ENCODE data around the gene COL4A6.

The COL4A6 gene

GRCh38 chrX:108211301-108211700 is 226.9 kb downstream of the COL4A6 start:
- TF ChIP-seq EZH2phosphoT487 (IDR thresholded peaks at IDR 0.05; ENCODE audit: borderline replicate concordance) (no peak), CTCF (conservative IDR thresholded peaks at IDR 0.05; ENCODE audit: low read length) (no peak)
- Histone ChIP-seq H3K9me2 (replicated peaks; ENCODE audit: low read depth, low read length) (no peaks in the 10 kb centered on the region), H3K9ac (ENCODE audit: low read depth, low read length, poor library complexity, severe bottlenecking) (no peak overlapping the region)

GRCh38 chrX:108209006-108209554 is 229.1 kb downstream of the COL4A6 start:
- Histone ChIP-seq H3K4me2 (ENCODE audit: low read depth, low read length, poor library complexity, severe bottlenecking) (no peak overlapping the region), H3K4me1 (ENCODE audit: insufficient read depth, low read length, poor library complexity, severe bottlenecking) (no peaks in the 10 kb centered on the region), H3K9ac (ENCODE audit: low read depth, low read length, poor library complexity, severe bottlenecking) (no peak overlapping the region), H3K9me3 (ENCODE audit: insufficient read depth, low read depth, low read length) (no peaks in the 10 kb centered on the region), H4K20me1 (ENCODE audit: insufficient read depth, low read length, poor library complexity, severe bottlenecking) (no peaks in the 10 kb centered on the region), H3K4me3 (ENCODE audit: low read length, poor library complexity, severe bottlenecking) (no peak overlapping the region), H3K79me2 (ENCODE audit: insufficient read depth, low read length) (no peaks in the 10 kb centered on the region), H3K9me2 (replicated peaks; ENCODE audit: low read depth, low read length) (no peaks in the 10 kb centered on the region), H2AFZ (ENCODE audit: low read length) (no peak overlapping the region), H3K36me3 (ENCODE audit: insufficient read depth, low read length) (no peaks in the 10 kb centered on the region), H3K27me3 (ENCODE audit: insufficient read depth, low read length, poor library complexity, severe bottlenecking) (no peaks in the 10 kb centered on the region), H3F3A (ENCODE audit: low read depth) (no peaks in the 10 kb centered on the region)
- TF ChIP-seq EZH2phosphoT487 (IDR thresholded peaks at IDR 0.05; ENCODE audit: borderline replicate concordance) (no peak), CTCF (conservative IDR thresholded peaks at IDR 0.05; ENCODE audit: low read length) (no peak)

More at GRCh38 chrX:108211301-108211700, 226.9 kb downstream of the COL4A6 start:
- no peak overlapping the region for H3K4me2 ChIP-seq (ENCODE audit: low read depth, low read length, poor library complexity, severe bottlenecking)
- H3K4me1 ChIP-seq (ENCODE audit: insufficient read depth, low read length, poor library complexity, severe bottlenecking) = no peaks in the 10 kb centered on the region
- no peaks in the 10 kb centered on the region for H3K36me3 ChIP-seq (ENCODE audit: insufficient read depth, low read length)
- no peak overlapping the region for H3K4me3 ChIP-seq (ENCODE audit: low read length, poor library complexity, severe bottlenecking)
- no peak overlapping the region for H2AFZ ChIP-seq (ENCODE audit: low read length)
- no peaks in the 10 kb centered on the region for H3F3A ChIP-seq (ENCODE audit: low read depth)
- H3K79me2 ChIP-seq (ENCODE audit: insufficient read depth, low read length) = no peaks in the 10 kb centered on the region
- no peaks in the 10 kb centered on the region for H3K9me3 ChIP-seq (ENCODE audit: insufficient read depth, low read depth, low read length)
- H3K27me3 ChIP-seq (ENCODE audit: insufficient read depth, low read length, poor library complexity, severe bottlenecking) = no peaks in the 10 kb centered on the region
- no peaks in the 10 kb centered on the region for H4K20me1 ChIP-seq (ENCODE audit: insufficient read depth, low read length, poor library complexity, severe bottlenecking)

- Histone ChIP-seq H3K27me3 (ENCODE audit: insufficient read depth, low read length, poor library complexity, severe bottlenecking) (no peaks in the 10 kb centered on the region), H3K9ac (ENCODE audit: low read depth, low read length, poor library complexity, severe bottlenecking) (no peak overlapping the region), H3K4me2 (ENCODE audit: low read depth, low read length, poor library complexity, severe bottlenecking) (no peak overlapping the region), H2AFZ (ENCODE audit: low read length) (no peak overlapping the region), H3K4me1 (ENCODE audit: insufficient read depth, low read length, poor library complexity, severe bottlenecking) (no peaks in the 10 kb centered on the region), H3K36me3 (ENCODE audit: insufficient read depth, low read length) (no peaks in the 10 kb centered on the region), H3K9me3 (ENCODE audit: insufficient read depth, low read depth, low read length) (no peaks in the 10 kb centered on the region), H3K9me2 (replicated peaks; ENCODE audit: low read depth, low read length) (no peaks in the 10 kb centered on the region), H3K79me2 (ENCODE audit: insufficient read depth, low read length) (no peaks in the 10 kb centered on the region), H3K4me3 (ENCODE audit: low read length, poor library complexity, severe bottlenecking) (no peak overlapping the region), H4K20me1 (ENCODE audit: insufficient read depth, low read length, poor library complexity, severe bottlenecking) (no peaks in the 10 kb centered on the region), H3F3A (ENCODE audit: low read depth) (no peaks in the 10 kb centered on the region)
- TF ChIP-seq CTCF (conservative IDR thresholded peaks at IDR 0.05; ENCODE audit: low read length) (no peak), EZH2phosphoT487 (IDR thresholded peaks at IDR 0.05; ENCODE audit: borderline replicate concordance) (no peak)
These were observed 234.7 kb downstream of the COL4A6 start for GRCh38 chrX:108203540-108203939.

Measured in Loucy (cell line).